ENCODE data around the gene JAML.

Gene JAML

DNA sequence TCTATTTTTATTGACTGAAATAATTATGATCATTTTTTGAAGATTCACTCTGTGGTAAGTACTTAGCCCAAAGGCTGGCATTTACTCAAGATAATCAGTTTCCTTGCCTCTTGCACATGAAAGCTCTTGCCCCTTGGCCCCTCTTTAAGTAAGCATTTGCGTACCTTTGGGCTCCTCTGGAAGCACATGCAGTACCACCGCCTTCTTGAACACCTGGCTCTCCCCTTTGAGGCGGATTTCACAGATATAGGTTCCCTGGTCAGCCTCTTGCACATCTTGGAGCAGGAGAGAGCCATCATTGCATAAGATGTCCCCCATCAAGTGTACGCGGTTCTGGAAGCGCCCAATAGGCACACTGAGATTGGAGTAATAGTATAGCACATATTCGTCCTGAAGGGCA lies 14.5 kb downstream of the JAML start:
- no peaks in the 10 kb centered on the region for H3K9me3 Mint-ChIP-seq

DNA sequence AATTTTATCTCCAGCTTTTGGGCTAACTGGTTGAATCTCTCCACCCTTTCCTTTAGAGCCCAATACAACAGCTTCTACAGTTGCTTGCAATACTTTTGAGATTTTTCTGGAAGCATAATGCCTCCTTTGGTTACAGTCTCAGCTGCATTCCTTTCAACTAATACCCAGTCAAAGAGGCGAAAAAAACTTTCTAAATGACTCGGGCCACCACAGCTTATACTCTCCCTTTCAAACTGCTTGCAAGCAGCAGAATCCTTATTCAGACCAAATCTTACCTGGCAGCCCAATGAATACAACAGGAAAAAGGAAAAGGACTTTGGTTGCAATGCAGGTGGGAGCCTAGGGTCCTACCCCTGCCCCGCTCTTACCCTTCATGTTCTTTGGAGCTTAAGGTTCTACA lies 15.8 kb downstream of the JAML start:
- H3K4me3 Mint-ChIP-seq = no peak overlapping the region
- no peaks in the 10 kb centered on the region for H3K9me3 Mint-ChIP-seq
- no peaks in the 10 kb centered on the region for H3K36me3 Mint-ChIP-seq (ENCODE audit: low read depth)
- peaks cover 85% of the 10 kb centered on the region for H3K27me3 Mint-ChIP-seq (ENCODE audit: low read depth, poor library complexity)
- H3K27ac Mint-ChIP-seq = no peak overlapping the region
- TF ChIP-seq, protein P1, sequence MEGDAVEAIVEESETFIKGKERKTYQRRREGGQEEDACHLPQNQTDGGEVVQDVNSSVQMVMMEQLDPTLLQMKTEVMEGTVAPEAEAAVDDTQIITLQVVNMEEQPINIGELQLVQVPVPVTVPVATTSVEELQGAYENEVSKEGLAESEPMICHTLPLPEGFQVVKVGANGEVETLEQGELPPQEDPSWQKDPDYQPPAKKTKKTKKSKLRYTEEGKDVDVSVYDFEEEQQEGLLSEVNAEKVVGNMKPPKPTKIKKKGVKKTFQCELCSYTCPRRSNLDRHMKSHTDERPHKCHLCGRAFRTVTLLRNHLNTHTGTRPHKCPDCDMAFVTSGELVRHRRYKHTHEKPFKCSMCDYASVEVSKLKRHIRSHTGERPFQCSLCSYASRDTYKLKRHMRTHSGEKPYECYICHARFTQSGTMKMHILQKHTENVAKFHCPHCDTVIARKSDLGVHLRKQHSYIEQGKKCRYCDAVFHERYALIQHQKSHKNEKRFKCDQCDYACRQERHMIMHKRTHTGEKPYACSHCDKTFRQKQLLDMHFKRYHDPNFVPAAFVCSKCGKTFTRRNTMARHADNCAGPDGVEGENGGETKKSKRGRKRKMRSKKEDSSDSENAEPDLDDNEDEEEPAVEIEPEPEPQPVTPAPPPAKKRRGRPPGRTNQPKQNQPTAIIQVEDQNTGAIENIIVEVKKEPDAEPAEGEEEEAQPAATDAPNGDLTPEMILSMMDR (IDR thresholded peaks at IDR 0.05) = no peak
- no peaks in the 10 kb centered on the region for H3K4me1 Mint-ChIP-seq
- no peak for DNase-seq

More for the DNA sequence above, 14.5 kb downstream of the JAML start:
- no peaks in the 10 kb centered on the region for H3K4me1 Mint-ChIP-seq
- H3K27me3 Mint-ChIP-seq (ENCODE audit: low read depth, poor library complexity) = peaks cover 85% of the 10 kb centered on the region
- no peak overlapping the region for H3K4me3 Mint-ChIP-seq
- no peak for DNase-seq
- no peaks in the 10 kb centered on the region for H3K36me3 Mint-ChIP-seq (ENCODE audit: low read depth)
- TF ChIP-seq, protein P1 (IDR thresholded peaks at IDR 0.05) = no peak
- no peak overlapping the region for H3K27ac Mint-ChIP-seq

DNA sequence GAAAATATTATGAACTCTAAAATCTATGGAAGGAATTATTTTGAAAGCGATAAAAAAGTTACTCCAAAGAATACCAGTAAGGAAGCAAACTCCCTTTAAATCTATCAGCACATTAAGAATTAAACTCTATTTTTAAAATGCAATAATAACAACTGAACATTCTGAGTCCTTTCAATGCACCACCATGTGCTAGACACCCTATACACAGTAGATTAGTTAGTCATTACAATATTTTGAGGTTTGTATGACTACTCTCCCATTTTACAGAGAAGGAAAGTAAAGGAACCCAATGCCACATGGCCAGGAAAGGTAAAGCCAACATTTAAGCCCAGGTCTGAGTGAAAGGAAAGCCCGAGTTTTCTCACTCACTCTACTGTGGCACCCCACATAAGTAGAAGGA lies 17.7 kb downstream of the JAML start:
- Mint-ChIP-seq H3K4me3 (no peak overlapping the region), H3K9me3 (no peaks in the 10 kb centered on the region), H3K4me1 (no peaks in the 10 kb centered on the region), H3K36me3 (ENCODE audit: low read depth) (no peaks in the 10 kb centered on the region), H3K27me3 (ENCODE audit: low read depth, poor library complexity) (peaks cover 67% of the 10 kb centered on the region), H3K27ac (no peak overlapping the region)
- TF ChIP-seq, protein P1 (IDR thresholded peaks at IDR 0.05) = no peak
- DNase-seq = no peak

DNA sequence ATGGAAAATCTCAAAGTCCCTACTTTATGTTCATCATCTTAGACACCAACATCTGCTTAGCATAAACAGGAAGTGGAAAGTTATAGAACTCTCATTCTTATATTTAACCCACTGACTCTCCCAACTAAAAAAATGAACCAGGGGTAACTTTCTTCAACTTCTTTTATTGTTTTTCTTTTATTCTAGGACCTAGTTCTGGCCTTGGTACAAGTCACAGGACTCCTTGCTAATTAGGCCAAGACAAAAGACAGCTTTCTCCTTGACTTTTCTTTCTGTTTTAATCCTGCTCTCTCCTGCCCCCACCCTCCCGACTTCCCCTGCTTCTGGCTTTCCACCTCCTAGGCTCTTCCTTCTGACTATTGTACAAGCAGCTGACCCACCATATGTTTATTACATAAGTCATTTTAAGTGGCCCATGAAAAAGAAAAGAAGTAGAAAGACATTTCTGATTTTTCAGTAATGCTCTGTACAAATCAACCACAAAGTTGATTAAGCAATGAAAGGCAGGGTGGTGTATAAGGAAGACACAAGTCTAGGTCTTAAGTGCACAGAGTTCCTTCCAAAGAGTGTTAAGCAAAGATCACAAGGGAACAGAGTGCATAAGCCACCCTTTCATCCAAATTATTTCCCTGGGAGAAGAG lies 18.3 kb downstream of the JAML start:
- H3K36me3 Mint-ChIP-seq (ENCODE audit: low read depth) = no peaks in the 10 kb centered on the region
- H3K27me3 Mint-ChIP-seq (ENCODE audit: low read depth, poor library complexity) = peaks cover 62% of the 10 kb centered on the region
- no peak overlapping the region for H3K27ac Mint-ChIP-seq
- TF ChIP-seq, protein P1 (IDR thresholded peaks at IDR 0.05) = no peak
- H3K4me1 Mint-ChIP-seq = no peaks in the 10 kb centered on the region
- no peak for DNase-seq
- H3K9me3 Mint-ChIP-seq = no peaks in the 10 kb centered on the region
- no peak overlapping the region for H3K4me3 Mint-ChIP-seq

DNA sequence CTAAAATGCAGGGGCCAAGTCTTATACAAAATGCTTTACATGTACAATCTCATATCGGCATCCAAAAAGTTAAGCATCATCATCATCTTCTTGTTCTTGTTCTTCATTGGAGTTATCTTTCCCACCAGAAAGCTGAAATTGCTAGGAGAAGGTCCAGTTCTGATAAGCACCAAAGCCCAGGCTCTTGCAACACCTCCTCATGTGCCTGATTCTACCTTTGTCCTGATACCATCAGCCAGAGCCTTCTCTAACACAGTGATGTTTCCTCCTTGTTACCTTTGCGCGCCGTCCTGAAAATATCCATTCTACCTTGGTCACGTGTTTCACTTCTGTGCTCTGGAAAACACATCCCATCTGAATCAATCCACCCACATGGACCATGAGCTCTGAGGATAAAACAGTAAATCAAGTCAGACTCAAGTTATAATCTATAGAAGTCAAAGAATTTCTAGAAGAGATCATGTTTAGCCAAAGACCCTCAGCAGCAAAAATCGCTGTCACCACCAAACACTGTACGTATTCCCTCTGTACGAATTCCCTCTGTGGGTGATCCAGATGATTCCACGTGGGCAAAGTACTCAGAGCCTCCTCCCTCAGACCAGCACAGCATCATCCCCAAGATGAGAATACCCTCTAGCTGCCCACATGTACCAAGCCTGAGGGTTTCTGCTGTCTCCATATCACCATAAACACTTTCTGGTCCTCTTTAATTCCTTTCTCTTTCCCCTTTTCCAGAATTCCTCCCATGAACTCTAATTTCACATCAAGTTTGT lies 19.0 kb downstream of the JAML start:
- no peak for DNase-seq
- TF ChIP-seq, protein P1 (IDR thresholded peaks at IDR 0.05) = no peak
- Mint-ChIP-seq H3K4me1 (no peaks in the 10 kb centered on the region), H3K36me3 (ENCODE audit: low read depth) (no peaks in the 10 kb centered on the region), H3K27ac (no peak overlapping the region), H3K27me3 (ENCODE audit: low read depth, poor library complexity) (peaks cover 55% of the 10 kb centered on the region), H3K9me3 (no peaks in the 10 kb centered on the region), H3K4me3 (no peak overlapping the region)
